GM12891 (cell line): ENCODE data around the gene MRTFB.
A peak's percentile ranks its signal among the peaks of the same experiment; 100 is the strongest.

ENCODE experiments used
- DNase-seq: peaks from one replicate; pipeline ENCODE4 v3.0.0; 2011; ENCODE audit warnings: low spot score; ENCODE audit not compliant: insufficient read length
- FAIRE-seq: peaks from 2 replicates; lab custom pipeline; 2011; peaks lifted over from hg19 to GRCh38; lab: Jason Lieb, UNC
- PAX5 ChIP-seq: IDR thresholded peaks from 2 replicates; pipeline ENCODE4 v1.6.1; 2011; ENCODE audit warnings: low read length, moderate library complexity, mild to moderate bottlenecking; ENCODE audit not compliant: insufficient read depth, severe bottlenecking
- POLR2A ChIP-seq: IDR thresholded peaks from 2 replicates; pipeline ENCODE4 v1.6.1; 2011; ENCODE audit warnings: low read depth, low read length, control low read depth
- POLR2AphosphoS5 ChIP-seq: IDR thresholded peaks from 2 replicates; pipeline ENCODE4 v1.6.1; 2011; ENCODE audit warnings: low read depth, low read length, control low read depth
- POU2F2 ChIP-seq: IDR thresholded peaks from 2 replicates; pipeline ENCODE4 v1.6.1; 2011; ENCODE audit warnings: low read depth, mild to moderate bottlenecking, control low read depth, low read length, moderate library complexity
- SPI1 ChIP-seq: IDR thresholded peaks from 2 replicates; pipeline ENCODE4 v1.6.1; 2011; ENCODE audit warnings: low read depth, low read length, control low read depth
- TAF1 ChIP-seq: IDR thresholded peaks from 2 replicates; pipeline ENCODE4 v1.6.1; 2011; ENCODE audit warnings: low read depth, low read length, control low read depth

MRTFB gene

GRCh38 chr16:14286368-14287230 lies 215.5 kb downstream of the MRTFB start:
- FAIRE-seq (peak; percentile 35), DNase-seq (peak; percentile 44)
- TF ChIP-seq POU2F2 = 0 out of 2 replicates have a peak, but pooled peaks have one; percentile 15
- TF ChIP-seq TAF1 = 0 out of 2 replicates have a peak, but pooled peaks have one; percentile 14
- TF ChIP-seq SPI1 = no peak
- TF ChIP-seq PAX5 = no peak

GRCh38 chr16:14289692-14290340 lies 218.7 kb downstream of the MRTFB start:
- TF ChIP-seq TAF1 = no peak
- no peak for TF ChIP-seq SPI1
- TF ChIP-seq POLR2AphosphoS5 = no peak
- no peak for TF ChIP-seq POU2F2
- TF ChIP-seq PAX5 = no peak
- TF ChIP-seq POLR2A = no peak
- DNase-seq = no peak
- no peak for FAIRE-seq

- TF ChIP-seq TAF1 (no peak), POU2F2 (no peak), PAX5 (no peak), SPI1 (no peak)
- DNase-seq (no peak), FAIRE-seq (no peak)
These were observed 220.2 kb downstream of the MRTFB start for GRCh38 chr16:14291286-14291685.

DNA sequence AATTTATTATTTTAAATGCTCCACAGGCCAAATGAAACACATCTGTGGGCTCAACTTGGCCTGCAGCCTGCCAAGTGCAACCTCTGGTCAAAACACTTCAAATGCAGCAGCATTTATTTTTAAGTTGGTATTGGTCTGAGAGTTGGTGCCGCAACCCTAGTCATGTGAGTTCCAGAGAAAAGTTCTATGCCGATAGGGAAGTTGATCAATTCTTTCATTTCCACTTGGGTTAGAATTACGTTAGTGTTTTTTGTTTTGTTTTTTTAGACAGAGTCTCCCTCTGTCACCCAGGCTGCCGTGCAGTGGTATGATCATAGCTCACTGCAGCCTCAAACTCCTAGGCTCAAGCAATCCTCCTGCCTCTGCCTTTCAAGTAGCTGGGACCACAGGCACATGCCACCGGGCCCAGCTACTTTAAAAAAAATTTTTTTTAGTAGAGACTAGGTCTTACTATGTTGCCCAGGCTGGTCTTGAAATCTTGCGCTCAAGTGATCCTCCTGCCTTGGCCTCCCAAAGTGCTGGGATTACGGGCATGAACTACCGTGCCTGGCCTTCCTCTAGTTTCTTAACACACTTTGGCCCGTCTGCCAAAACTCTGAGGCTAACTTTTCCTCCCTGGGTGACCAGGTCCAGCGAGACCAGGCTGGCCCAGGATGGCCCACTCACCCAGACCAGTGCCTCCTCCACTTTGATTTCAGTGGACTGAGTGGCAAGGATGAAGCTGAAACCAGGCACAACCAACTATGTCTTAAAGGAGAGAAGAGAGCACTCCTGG lies 221.1 kb downstream of the MRTFB start:
- FAIRE-seq = no peak
- no peak for TF ChIP-seq POU2F2
- no peak for TF ChIP-seq SPI1
- TF ChIP-seq TAF1 = no peak
- no peak for TF ChIP-seq PAX5
- no peak for TF ChIP-seq POLR2A
- no peak for TF ChIP-seq POLR2AphosphoS5
- DNase-seq = no peak

DNA sequence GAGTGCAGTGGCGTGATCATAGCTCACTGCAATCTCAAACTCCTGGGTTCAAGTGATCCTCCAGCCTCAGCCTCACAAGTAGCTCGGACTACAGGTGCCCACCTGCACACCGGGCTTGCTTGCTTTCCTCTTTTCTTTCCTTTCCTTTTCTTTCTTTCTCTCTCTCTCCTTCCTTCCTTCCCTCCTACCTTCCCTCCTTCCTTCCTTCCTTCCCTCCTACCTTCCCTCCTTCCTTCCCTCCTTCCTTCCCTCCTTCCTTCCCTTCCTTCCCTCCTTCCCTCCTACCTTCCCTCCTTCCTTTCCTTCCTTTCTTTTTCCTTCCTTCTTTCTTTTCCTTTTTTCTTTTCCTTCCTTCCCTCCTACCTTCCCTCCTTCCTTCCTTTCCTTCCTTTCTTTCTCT lies 225.5 kb downstream of the MRTFB start:
- TF ChIP-seq SPI1 (no peak), POLR2AphosphoS5 (no peak), POU2F2 (no peak), POLR2A (no peak), TAF1 (no peak), PAX5 (no peak)
- FAIRE-seq (no peak), DNase-seq (no peak)

DNA sequence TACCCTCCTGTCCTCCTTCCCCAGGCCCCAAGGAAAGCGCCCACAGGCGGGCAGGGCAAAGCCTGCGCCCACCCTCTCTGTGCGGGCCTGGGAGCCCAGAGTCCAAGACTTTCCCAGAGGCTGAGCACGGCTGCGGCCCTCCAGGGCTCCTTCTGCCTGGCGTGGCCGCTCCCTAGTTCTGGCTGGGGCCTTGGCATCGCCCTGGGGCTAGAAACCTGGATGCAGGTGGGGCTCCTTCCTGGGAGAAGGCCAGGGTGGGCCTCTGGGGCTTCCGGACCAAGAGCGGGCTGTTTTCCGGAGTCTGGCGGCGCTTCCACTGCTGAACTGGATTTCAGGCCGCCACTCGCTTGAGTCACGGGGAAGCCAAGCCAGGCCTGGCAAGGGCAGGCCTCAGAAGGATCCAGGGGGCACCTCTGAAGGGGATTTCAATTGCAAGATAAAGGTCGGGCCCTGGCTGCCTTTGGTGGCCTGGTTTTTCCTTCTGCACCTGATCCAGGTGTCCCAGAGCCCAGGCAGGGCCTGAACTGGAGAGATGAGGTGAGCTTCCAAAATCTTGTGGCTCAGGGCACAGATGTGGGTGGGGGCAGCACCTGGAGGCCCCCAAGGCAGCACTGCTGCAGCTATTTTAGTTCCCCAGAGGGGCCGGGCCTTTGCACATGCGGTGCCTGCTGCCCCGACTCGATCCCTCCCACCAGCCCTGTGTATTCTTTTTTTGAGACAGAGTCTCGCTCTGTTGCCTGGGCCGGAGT lies 227.4 kb downstream of the MRTFB start:
- no peak for DNase-seq
- FAIRE-seq = no peak
- TF ChIP-seq POU2F2 = no peak

GRCh38 chr16:14300705-14301168 lies 229.6 kb downstream of the MRTFB start:
- FAIRE-seq (peak; percentile 85), DNase-seq (no peak)
- TF ChIP-seq PAX5 = no peak
- no peak; the same call in 1 of the 2 replicates for TF ChIP-seq POU2F2
- no peak for TF ChIP-seq TAF1
- TF ChIP-seq POLR2AphosphoS5 = no peak
- TF ChIP-seq POLR2A = no peak
- TF ChIP-seq SPI1 = no peak

DNA sequence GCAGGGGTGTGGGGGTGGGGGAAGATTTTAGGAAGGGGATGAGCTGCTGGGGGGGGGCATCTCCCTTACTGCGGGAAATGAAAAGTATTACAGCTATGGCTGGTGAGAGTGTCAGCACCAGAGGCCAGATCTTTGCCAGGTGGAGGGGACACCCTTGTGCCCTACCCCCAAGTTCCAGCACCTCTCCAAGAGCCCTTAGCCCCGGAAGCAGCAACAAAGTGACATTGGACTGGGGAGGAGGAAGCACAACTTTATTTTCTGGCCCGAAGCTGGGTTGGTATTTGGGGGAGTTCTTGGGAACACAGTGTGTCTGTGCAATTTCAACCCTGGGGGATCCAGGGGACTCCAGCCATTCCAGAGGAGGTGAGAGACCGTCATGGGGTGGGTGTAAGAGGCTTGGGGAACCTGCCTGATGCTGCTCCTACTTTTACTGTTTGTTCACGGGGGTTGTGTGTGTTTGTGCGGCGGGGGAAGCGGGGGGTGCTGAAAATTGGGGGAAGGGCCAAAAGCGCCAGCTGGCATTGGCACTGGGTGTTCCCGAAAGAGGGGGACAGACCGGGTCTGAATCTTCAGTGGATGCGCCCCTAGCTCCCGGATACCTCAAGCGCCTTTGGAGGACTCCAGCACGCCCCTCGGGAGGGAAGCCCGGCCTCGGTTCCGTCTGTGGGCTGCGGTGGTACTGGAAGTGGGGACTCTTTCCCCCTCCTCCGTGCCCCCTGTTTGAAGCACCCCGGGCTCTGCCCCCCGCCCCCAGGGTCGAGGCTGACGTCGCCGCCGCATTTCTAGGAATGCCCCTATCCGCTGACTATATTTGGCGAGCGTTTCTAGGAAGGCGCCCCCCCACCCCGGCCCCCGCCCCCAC lies 230.3 kb downstream of the MRTFB start:
- no peak for DNase-seq
- TF ChIP-seq POLR2A (no peak), SPI1 (no peak), TAF1 (no peak), POLR2AphosphoS5 (no peak), PAX5 (no peak), POU2F2 (no peak)
- FAIRE-seq = no peak
